HG02943 (cell line): ENCODE data around the gene MNX1.

Source experiments
- ATAC-seq: cut with Tn5 transposase; IDR thresholded peaks from one replicate; pipeline ENCODE4 v1.9.1; 2021; ENCODE audit warnings: mild to moderate bottlenecking, low read depth, moderate library complexity; ENCODE audit not compliant: unreplicated experiment

Gene MNX1

DNA sequence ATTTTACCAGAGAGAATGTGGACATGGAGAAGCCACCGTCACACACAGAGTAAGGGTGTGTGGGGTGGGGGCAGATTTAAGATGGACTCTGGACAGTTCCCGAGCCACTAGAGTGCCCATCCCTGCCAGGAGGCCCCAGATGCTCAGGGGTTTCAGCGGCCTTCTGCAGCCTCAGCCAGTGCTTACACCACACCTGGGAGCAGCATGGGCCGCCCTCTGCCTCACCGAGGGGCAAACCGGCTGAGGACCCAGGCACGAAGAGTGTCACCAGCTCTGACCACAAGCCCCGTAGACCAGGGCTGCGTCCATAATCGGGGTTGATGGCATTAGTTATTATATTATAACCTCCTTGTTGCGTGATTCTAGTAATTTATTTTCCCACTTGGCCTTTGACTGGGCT is 6.7 kb upstream of the MNX1 start:
- ATAC-seq, result no peak

DNA sequence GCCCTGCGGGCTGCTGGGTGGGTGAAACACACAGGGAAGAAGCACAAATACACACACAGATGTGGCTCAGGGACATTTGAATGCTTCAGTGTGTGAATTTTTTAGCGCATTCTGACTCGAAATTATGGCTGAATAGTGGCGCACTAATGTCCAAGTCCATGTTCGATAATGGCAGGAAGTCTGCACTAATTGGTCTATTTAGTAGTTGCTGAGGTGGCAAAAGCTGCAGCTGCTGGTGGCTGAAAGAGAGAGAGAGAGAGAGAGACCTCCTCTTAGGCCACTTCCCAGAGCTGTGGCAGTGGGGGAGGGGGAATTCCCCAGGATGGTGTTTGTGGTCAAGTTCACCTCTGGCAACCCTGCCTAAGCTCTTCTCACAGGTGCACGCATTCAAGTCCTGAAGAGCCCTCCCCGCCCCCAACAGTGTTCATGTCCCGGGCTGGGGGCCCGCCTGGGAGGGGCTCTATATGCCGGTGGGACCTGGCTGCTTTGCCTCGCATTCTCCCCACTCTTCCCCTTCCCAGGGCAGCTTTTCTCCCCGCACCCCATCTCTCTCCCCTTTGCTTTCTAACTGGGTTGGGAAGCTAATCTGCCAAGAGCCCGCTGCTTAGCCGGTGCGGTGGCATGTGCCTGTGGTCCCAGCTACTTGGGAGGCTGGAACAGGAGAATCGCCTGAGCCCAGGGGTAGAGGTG is 6.0 kb upstream of the MNX1 start:
- peak; percentile 62 for ATAC-seq

DNA sequence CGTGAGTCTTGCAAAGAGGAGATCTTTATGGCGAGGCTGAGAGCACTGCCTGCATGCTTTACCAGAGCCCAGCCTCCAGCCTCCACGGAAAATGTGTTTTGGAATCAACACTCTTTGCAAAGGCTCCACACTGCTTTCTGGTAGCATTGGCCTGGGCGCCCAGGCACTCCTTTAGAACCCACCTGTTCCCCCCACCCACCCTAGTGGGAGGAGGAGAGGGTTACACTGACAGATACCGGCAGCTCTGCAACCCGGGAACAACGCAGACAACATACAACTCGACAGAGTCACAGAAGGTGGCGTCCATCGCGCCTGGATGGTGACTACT is 5.5 kb upstream of the MNX1 start:
- no peak for ATAC-seq

DNA sequence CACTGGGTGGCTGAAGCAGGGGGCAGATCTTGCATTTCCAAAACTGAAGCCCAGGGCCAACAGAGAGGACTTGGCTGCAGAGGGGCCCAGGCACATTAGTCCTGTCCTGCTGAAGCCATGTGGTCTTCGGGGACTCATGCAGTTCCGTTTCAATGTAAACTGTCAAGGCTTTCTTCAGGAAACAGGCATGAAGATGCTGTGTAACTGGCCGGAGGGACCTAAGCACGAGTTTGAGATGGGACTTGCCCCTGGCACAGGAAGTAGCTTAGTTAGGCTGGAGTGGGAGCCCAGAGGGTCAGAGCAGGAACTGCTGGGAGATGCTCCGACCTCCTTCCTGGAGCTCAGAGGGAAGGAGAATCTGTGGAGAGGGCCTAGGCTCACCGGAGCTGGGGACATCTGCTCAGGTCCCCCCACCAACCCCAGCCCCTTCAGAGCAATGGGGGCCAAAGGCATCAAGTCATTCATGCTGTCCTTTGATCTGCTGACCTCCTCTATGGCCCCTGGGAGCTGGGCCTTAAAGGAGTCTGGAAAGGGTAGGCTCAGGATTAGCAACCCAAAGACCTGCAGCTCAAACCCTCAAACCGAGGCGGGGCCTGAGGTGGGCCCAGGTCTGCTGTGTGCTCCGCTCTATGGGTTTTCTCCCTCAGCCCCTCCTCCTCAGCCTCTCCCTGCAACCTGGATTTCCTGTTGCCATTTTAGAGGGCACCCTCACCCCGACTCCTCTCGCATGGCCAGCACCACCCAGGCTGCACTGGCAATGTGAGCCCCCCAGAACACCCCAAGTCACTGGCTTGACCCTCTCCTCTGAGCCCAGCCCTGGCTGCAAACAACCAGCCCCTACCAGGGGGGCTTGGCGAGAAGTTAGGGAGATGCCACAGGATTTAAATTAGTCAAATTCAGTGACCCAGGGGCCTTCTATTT is 4.4 kb upstream of the MNX1 start:
- ATAC-seq, result no peak

DNA sequence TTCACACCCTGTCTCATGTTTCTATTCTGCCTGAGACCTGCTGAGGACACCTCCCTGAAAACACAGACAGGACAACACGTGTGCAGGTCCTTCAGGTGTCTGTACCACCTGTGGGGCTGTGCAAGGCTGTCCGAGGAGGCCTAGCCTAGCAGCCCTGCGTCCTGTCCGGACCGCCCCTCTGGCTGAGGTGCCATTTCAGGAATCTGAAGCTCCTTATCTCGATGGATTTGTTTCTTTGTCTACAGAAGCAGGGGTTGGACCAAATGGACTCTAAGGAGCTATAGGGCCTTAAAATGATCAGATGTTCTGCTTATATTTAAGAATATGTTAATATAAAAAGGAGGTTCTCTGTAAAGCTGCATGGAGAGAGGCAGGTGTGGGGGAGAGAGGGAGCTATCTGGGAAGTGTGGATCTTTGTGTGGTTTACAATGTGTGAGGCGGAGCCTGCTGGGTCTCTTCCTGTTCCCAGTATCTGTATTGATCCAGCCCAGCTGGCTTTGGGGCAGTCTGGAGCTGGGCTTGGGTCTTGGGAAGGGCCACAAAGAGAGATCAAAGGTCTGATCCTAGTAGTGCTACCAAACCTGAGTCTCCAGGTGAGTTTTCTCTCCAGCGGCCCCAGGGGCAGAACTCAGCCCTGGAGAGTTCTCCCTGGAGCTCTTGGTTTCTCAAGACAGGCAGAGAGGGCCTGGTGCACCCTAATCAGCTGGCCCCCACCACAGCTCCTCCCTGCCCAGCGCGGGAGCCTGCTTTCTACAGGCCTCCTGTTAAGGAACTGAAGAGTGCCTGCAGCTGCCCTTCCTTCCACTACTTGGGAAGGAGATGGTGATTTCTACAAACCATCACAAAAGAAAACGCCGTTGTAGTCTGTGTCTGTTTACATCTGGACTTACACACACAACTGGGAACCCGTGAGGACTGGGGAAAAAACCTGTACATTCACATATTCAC is 3.4 kb upstream of the MNX1 start:
- ATAC-seq, result no peak

DNA sequence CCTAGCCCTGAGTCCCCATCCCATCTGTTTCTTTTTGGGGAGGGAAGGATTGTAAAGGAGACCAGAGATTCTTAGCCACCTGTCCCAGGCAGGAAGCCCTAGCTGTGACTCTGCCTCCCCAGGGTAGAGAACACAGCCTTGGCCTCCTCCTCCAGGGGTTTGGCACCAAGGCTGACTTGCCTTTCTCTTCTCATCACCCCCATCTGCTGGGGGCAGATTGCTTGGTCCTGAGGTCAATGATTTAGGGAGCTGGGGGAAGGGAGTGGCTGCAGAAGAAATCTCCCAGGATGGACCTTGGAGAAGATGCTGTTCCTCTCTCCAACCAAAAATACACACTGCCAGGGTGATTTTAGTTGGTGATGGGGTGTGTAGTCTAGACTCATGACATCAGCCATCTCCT is 2.6 kb upstream of the MNX1 start:
- no peak for ATAC-seq

DNA sequence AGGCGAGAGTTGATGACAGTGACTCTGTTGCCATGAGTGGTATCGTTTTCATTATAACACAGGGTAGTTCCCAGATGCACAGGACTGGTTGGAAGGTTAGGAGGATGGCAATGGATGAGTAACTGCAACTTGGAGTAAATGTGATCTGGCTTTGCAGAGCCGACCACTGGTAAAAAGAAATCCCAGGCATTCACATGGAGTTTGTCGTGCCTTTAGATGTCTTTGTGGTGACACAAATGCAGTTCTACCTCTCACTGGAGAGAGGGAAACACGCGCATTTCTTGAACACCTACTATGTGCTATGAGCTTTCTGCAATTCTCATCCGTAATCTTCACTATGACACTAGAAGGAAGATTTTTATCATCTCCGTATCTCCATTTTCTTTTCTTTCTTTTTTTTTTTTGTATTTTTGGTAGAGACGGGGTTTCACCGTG is 1.7 kb upstream of the MNX1 start:
- ATAC-seq, result no peak

DNA sequence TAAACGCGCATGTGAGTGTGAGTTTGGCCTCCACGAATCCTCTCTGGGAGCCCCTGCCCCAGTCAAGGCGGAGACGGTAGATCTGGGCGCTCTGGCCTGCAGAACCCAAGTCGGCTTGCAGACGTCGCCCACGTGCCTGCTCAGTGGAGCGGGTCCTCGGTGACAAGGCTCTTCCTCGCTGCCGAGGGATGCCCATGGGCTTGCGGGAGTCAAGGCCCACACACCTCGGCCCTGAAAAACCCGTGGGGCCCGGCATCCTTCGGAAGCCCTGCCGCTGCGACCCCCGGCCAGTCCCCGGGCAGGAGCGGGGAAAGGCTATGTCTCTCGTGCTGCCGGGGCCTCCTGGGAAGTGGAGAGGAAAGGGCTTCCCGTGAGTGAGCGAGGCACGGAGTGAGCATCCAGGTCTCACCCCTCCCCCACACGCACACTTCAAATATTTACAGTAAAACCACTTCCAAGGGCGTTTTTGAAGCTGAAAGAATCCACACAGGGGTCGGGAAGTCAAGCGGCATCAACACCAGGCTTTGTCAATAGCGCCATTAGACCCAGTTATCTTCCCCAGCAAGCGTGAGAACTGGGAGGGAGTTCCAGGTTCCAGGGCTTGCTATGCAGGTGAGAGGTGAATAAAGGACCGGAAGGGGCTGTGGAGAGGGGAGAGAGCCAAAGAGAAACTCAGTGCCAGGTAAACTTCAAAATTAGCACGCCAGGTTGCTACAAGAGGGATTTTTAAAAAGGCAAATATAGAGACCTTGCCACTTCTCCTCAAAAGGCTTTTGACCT is 1.1 kb upstream of the MNX1 start:
- ATAC-seq, result no peak

DNA sequence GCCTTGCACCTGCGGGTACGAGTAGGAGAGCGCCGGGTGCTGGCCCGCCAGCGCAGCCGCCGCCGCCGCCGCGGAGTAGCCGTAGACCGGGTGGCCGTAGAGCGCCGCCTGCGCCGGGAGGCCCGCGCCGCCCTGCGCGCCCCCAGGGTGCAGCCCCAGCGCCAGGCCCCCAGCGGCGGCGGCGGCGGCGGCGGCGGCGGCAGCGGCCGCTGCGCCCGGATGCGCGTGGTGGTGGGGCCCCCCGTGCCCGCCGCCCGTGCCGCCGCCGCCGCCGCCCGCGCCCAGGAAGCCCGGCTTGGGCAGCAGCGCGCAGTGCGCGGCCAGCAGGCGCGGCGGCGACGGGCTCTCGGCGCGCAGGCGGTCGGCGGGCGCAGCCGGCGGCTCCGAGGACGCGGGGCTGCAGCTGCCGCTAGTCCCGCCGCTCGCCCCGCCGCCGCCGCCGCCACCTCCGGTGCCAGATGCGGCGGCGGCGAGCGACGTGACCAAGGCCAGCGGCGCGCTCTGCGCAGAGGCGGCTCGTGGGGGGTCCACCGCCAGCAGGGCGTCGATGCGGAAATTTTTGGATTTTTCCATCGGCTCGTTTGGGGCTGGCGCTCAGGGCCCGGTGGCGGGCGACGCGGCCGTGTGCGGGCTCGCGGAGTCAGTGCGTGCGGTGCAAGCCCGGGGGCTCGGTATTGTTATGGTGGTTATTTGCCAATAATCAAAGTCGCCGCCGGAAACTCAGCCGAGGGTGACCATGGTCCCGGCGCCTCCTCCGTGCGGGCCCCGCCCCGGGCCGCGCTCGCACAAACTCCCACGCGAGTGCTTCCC is 480 bp downstream of the MNX1 start:
- peak; percentile 30 for ATAC-seq

DNA sequence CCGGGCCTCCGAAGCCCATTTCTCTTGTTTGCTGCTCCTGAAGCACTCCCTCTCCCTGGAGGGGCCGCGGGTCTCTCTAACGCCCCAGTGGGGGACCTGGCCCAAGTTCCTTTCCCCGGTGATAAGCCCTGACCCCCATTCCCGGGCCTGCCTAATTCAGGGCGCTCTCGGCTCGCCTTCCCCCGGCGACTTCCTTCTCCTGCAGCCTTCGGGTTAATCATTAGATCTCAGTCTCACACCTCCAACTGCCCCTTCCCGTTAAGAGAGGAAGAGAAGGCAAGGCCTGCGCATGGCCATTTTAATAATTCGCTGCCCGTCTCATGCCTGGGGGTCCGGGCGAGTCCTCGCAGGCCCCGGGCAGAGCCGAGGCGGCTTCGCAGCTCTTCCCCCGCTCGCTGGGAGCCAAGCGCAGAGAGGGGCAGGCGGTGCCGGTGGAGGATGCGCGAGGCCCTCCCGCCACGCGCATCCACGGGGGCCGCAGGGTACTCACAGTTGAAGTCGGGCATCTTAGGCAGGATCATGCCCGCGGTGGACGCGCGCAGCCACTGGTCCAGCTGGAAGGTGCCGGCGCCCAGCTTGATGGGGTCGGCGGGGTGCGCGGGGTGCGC is 1.2 kb downstream of the MNX1 start:
- peak; percentile 43 for ATAC-seq

DNA sequence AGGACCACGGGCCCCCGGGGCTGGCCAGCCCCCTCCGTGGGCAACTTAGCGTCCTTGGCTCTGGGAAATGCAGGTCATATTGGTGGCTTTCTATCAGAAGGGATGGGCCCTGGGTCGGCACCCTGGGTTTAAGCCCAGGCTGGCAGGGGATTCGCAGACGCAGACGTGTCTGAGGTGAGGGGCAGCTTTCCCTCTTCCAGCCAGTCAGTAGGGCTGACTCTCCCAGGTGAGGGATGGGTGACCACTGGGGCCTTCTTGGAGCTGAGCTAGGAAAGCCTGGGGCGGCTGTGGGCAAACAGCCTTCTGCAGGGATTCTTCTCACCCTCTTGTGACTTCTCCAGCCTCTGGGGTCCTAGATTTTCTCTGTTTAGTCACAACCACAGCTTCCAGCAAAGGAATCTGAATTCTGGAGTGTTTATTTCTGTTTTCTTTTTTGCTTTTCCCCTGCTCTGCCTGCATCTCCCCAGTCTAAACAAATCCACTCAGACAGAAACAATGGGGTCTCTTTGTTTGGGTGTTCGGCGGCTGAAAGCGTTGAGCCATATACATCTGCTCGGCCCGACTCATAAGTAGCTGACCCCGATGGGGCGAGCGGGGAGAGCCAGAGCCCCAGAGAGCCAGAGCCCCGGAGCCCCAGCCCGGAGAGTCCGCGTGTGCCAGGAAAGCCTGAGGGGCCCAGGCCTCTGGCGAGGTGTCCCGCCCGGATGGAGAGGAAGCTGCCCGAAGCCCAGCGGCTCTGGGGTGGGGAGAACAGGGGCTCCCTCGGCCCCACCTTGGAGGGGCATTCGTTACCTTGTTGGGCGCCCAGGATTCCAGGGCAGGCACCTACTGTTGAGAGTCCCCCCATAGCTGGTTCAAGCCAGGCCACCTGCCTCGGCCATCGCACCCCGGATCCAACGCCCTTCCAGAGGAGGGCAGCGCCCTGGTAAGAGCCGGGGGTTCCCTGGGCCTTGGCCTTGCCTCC is 2.0 kb downstream of the MNX1 start:
- peak; percentile 5 for ATAC-seq

DNA sequence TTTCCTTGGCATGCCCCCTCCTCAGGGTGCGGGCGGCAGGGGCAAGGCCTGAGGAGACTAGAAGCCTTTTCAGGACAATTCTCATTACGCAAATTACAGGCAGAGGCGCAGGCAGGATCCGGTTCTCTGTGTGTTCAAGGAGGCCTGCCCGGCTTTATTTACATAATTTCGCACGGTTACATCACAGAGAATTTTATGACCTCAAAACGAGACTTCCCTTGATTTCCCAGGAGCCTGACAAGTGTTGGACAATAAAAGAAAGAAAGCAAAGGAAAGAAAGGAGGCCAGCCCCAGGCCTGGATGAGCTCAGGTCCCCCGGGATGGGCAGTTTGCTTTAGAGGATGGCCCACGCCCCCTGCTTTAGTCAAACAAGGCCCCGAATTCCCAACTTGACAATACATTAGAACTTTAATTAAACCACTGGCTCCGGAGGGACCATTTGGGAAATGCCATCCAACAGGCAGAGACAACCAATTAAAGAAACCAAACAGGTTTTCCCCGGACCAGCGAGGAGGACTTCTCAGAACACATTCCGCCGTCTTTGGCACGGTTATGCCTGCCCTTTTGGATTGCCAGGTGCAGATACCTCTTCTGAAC is 2.9 kb downstream of the MNX1 start:
- no peak for ATAC-seq

DNA sequence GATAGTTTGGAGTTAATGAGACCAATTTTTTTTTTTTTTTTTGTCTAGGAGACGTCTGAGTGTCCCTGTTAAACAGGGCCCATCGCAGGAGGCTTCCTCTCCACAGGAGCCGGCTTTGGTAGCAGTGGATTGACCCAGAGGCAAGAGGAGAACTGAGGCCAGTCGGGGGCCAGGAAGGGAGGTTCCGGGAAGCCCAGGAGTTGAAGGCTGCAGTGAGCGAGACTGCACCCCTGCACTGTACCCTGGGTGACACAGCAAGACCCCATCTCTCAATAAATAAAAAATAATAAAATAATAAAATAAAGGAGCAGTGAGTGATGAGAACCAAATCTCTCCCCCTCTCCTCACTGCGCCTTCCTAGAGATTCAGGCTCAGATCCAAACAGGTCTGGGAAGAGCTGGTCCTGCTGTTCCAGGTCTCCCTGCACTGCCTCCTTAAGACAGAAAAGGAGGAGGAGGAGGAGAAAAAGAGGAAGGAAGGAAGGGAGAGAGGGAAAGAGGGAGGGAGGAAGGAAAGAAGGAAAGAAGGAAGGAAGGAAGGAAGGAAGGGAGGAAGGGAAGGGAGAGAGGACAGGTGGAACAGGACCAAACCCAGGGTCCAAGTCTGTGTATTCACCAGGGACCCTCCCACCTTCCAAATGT is 3.5 kb downstream of the MNX1 start:
- no peak for ATAC-seq

DNA sequence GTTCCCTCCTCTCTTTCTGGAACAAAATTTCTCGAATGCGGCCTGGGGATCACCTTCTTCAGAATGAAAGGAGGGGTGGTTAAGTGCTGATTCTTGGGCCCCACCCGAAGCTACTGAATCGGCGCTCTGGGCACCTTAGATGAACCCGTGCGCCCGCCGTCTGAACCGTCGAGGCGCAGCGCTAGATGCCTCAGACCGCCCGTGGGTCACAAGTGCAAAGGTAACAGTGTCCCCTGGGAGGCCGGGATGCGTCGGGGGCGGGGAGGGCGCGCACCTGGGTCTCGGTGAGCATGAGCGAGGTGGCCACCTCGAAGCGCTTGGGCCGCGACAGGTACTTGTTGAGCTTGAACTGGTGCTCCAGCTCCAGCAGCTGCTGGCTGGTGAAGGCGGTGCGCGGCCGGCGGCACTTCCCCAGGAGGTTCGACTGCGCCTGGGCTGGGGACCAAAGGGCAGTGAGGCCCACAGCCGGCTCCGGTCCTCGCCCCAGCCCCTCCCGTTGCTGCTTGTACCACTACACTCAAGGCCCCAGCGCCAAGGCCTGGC is 4.2 kb downstream of the MNX1 start:
- ATAC-seq, result no peak

DNA sequence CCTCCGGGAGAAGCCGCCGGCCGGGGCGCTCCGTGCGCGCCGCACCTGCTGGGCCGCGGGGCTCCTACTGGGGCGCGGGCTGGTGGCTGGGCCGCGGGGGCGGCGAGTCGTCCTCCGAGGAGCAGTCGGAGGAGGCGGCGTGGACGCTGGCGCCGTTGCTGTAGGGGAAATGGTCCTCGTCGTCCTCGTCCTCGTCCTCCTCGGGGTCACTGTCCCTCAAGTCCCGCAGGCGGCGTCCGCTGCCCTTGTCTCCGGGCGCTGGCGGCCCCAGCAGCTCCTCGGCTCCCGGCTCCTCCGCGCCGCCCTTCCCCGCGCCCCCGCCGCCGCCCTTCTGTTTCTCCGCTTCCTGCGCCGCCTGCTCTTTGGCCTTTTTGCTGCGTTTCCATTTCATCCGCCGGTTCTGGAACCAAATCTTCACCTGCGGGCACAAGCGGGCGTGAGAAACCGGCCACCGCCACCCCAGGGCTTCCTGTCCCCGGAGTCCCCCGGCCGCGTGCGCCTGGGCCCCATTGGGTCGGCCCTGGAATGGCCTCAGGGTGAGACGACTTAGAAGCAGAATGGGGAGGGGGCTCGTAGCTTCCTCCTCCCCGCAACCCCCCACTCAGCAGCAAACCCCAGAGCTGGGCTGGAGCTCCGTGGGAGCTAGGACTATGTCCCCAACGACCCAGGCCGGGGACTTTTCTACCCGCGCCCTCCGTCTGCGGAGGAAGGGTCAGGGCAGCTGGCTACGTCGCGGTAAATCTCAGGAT is 4.8 kb downstream of the MNX1 start:
- ATAC-seq, result no peak
